Pons (tissue), 1 donor: ENCODE data around the gene HDAC4.
A peak's percentile ranks its signal among the peaks of the same experiment; 100 is the strongest.

Source experiments
- DNase-seq: peaks from one replicate; pipeline ENCODE4 v3.0.0-alpha.2; 2016; ENCODE audit warnings: low spot score

Gene HDAC4

GRCh38 chr2:239234191-239235175 is 166.3 kb downstream of the HDAC4 start:
- no peak for DNase-seq

- DNase-seq = no peak
Observed at GRCh38 chr2:239233576-239233975, 167.2 kb downstream of the HDAC4 start.

- DNase-seq = no peak
Observed at GRCh38 chr2:239232195-239232578, 168.6 kb downstream of the HDAC4 start.

- DNase-seq = no peak
Observed at GRCh38 chr2:239231231-239232194, 169.3 kb downstream of the HDAC4 start.

- no peak for DNase-seq
Observed at GRCh38 chr2:239230318-239231052, 170.3 kb downstream of the HDAC4 start.

- no peak for DNase-seq
Observed at GRCh38 chr2:239229545-239230279, 171.1 kb downstream of the HDAC4 start.

DNA sequence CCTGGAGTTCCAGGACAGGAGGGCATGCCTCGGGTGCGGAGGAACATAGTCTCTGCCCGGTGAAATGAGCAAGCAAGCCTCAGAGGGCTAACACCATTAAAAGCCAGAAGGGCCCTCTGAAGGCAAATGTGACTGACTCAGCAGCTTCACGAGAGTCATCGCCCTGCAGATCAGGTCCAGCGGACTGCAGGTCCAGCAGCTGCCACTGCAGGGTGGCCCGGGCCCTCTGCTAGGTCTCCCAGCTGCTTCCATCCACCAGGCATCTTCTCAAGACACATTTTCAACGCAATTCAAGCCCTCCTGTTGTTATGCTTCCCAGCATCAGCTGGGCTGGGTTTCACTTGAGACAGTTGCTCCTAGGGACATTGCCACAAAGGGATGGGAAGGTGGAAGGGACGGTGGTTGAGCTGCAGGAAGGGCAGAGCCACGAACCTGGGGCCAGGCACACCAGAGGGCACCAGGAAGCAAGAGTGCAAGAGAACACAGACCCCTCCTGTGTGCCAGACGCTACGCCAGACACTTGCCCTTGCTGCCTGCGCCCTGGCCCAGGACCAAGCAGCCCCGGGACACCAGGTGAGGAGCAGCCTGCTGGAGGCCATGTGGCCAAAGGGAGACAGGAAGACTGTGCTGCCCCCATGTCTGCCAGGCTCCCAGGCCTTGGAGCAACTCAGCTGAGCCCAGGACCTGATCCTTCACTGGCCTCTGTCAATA is 173.0 kb downstream of the HDAC4 start:
- DNase-seq = no peak

DNA sequence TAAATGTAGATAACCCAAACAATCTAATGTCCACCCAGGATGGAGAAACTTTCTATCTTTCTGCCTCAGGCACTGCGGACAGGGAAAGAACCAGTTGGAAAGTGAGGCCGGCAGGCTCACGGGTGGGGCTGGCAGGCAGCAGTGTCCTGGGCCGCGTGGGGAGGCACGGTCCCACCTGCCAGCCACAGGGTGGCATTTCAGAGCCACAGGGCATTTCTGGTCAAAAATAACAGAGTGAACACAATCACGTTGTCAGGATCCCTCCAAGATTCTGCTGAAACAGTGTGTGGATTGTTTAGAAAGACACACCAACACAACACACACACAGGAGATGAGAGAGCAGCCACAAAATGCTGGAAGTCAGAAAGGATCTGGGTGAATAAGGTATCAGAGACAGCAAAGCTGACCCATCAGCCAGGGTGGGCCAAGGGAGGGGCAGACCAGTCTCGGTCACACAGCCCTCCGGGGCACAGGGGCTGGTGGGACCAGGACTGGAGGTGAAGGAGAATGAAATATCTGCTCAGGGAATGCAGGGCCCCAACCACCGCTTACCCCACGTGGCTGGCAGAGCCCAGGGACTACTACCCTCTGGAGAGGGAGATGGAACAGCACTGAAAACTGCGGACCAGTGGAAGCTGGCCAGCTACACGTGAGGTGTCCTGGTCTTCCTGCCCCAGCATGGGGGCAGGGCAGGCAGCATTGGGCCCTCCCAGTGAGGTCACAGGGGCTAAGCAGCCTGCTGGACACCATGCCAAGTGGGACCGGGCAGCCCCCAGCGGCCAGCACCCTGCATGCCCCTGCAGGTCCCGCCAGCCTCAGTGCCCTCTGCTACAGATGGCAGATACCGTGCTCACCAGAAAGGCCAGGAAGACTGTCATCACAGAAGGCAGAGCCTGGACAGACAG is 173.9 kb downstream of the HDAC4 start:
- DNase-seq = peak; percentile 82

DNA sequence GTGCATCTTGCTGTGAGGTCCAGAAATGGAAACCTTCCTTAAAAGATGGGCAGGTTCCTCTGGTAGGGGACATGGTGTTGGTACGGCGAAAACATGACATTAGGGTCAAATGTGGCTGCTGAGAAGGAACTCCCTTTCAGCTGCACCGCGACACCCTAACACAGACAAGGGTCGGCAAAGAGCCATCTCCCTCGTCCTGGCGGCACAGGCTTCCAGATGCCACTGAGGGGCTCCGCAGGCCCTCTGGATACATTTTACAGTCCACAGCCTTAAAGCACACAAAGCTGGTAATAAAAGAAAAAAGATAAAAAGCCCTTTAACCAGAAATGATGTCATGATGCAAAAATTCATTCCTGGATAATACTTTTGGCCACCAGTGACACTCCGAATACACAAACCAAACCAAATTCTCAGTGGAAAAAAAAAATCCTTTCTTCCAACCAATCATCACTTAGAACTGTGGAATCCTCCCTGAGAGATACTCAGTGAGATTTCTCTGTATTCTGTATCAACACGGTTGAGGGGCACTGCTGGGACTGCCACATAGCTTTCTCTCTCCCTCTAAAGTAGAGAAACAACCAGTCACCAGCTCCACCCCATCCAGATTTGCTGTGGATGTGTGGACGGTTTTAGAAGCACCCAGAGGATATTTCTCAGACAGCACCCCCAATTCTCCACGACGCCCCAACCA is 174.8 kb downstream of the HDAC4 start:
- DNase-seq = no peak

GRCh38 chr2:239225371-239225851 is 175.4 kb downstream of the HDAC4 start:
- DNase-seq = no peak

- DNase-seq = no peak
Observed at GRCh38 chr2:239224955-239225354, 175.9 kb downstream of the HDAC4 start.

DNA sequence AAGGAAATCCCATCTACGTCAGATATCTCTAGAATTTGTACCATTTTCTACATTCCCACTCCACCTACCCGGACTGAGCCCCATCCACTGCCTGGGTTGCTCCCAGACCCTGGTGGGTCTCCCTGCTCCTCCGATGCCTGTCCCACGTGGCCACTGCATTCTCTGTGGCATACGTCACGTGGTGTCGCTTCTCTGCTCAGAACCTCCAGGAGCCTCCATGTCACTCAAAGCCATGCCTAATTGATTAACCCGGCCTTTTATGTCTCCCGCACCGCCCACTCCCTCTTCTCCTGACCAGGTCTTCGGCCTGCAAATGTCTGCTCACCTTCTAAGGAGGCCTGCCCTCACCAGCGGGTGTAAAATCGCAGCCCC is 176.6 kb downstream of the HDAC4 start:
- DNase-seq = no peak

GRCh38 chr2:239223310-239224198 is 177.3 kb downstream of the HDAC4 start:
- DNase-seq = no peak

DNA sequence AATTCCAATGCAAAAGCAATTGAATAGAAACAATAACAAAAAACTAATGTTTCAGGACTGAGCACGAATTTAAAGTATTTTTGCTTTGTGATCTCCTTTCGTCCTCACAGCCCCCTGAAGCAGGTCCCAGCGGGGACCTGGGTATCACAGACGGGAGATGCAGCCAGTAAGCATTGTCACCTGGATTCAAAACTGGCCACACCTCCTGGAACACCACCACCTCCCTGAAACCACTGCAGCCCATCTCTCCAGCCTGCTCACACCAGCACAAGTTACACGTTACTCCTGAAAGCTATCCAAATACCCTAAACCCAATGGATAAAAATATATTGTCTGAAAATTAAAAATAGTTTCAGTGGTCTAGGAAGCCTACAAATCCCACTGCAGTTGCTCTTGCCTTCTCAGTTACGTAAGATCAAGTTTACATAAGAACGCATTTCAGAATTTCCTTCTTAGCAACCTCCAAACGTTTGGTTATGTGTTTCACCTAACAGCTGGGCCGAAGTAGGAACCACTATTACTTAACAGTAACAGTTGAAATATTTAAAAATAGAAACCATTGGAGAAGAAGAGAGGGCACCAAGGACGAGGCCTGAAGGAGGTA is 178.0 kb downstream of the HDAC4 start:
- DNase-seq = no peak

- no peak for DNase-seq
Observed at GRCh38 chr2:239222312-239222660, 178.5 kb downstream of the HDAC4 start.

DNA sequence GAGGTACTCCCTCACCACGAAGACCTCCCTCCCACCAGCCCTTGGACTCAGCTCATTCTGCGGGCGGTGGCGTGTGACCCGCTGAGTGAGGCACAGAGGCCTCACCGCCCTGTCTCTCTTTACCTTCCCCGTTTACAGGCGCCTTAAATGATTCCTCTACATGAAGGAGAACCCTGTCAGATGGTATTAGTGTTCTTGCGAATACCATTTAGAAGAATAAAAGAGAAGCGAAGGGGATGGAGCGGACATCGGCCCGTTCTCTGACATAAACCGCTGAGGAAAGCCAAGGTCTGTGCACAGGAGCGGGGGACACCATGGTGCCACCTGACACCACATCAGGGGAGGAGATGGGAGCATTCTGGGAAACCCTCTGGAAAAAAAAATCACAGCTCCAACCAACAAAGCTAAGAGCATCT is 179.8 kb downstream of the HDAC4 start:
- no peak for DNase-seq

DNA sequence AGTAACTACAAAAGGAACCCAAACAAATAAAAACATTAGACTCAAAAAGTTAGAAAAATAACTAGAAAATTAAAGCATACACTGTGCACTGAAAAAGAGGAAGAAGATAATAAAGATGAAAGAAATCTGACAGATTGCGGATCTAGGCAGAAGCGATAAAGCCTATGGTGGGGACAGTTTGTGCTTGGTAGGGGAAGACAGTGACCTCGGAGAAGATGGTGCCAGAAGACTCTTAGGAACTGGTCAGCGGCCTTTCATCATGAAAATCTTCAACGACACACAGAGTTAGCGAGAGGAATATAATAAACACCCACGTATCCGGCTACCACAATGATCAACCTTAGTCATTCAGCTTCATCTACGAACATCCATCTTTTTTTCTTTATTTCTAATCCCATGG is 180.5 kb downstream of the HDAC4 start:
- DNase-seq = no peak
